ENCODE data around the gene VSTM4.

VSTM4 gene

DNA sequence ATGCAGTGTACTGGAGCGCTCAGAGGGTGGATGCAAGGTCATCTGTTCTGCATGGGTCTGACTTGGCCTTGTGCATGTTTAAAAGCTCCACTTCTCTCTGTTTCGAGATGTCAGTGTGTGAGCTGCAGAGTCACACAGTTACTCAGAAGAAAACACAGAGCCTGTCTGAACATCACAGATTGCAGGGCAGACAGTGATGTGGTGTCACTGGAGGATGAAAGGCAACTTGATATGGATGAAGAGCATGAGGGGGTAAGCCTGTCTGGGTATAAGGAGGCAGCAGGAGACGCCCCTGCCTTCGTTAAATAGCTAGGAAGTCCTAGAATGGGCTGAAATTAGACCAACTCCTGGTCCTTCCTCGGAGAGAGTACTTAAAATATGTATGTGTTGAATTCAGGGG lies 108.2 kb downstream of the VSTM4 start:
- DNase-seq (ENCODE audit: low read depth), result no peak

- no peak for DNase-seq (ENCODE audit: low read depth)
Observed at GRCh38 chr10:49005270-49005669, 110.1 kb downstream of the VSTM4 start.

- no peak for DNase-seq (ENCODE audit: low read depth)
Observed at GRCh38 chr10:49001870-49002672, 113.3 kb downstream of the VSTM4 start.

DNA sequence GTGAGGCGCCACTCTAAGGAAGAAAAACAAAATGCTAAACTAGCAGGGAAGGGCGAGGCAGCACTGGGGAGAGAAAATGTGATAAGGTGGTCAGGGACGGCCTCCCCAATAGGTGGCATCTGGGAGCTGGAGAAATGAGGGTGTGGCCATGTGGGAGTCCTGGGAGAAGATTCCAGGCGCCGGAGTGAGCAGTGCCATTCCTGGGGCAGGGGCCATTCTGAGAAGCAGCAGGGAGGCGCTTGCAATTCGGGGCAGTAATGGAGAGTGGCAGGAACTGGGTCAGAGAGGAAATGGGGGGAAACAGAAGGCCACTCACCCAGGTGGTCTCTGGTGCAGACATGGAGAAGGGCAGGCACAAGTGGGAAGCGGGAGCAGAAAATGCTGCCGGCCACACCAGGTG lies 113.9 kb downstream of the VSTM4 start:
- DNase-seq (ENCODE audit: low read depth), result no peak

- DNase-seq (ENCODE audit: low read depth), result no peak
Observed at GRCh38 chr10:49000437-49001398, 114.6 kb downstream of the VSTM4 start.

GRCh38 chr10:48999346-48999745 lies 116.0 kb downstream of the VSTM4 start:
- DNase-seq (ENCODE audit: low read depth), result no peak

- DNase-seq (ENCODE audit: low read depth), result no peak
Observed at GRCh38 chr10:48996329-48996728, 119.0 kb downstream of the VSTM4 start.

DNA sequence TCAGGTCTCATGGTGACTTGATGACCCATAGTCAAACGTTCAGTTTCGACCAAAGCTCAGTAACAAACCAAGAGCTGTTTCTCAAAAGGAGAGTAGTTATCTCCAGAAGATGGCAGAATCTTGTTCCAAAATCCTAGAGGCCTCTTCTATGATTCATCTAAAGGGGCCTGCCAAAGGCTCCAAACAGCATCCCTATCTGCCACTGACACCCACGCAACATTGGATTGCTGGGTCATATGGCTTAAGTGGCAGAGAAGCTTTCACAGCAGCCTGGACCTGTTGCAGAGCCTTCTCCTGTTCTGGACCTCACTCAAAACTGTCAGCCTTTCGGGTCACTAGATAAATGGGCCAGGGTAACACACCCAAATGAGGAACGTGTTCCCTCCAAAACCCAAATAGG lies 121.7 kb downstream of the VSTM4 start:
- DNase-seq (ENCODE audit: low read depth), result no peak

- DNase-seq (ENCODE audit: low read depth), result no peak
Observed at GRCh38 chr10:48990226-48990625, 125.1 kb downstream of the VSTM4 start.

DNA sequence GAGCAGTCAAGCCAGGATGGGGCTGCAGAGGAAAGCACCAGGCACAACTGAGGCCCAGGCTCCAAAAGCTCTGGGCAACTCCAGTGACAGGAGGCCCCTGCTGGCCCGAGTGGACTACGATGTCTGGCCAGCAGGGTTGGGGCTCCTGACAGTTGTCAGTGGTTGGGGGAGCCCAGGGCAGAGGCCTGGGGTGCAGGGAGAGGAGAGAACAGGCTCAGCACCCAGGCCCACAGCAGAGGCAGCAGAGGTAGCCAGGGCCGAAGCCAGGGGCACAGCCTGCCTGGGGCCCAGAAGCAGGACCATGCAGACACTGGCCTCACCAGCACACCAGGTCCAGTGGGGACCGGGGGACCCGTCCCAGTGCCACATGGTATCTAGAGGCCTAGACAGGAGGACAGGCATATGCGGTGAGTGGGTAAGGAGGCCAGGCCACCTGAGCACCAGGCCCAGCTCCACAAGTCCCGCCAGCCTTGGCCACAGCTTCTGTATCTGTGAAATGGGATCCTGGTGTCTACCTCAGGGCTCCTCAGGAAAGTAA lies 129.6 kb downstream of the VSTM4 start:
- DNase-seq (ENCODE audit: low read depth), result no peak

GRCh38 chr10:48983648-48984351 lies 131.5 kb downstream of the VSTM4 start:
- no peak for DNase-seq (ENCODE audit: low read depth)

DNA sequence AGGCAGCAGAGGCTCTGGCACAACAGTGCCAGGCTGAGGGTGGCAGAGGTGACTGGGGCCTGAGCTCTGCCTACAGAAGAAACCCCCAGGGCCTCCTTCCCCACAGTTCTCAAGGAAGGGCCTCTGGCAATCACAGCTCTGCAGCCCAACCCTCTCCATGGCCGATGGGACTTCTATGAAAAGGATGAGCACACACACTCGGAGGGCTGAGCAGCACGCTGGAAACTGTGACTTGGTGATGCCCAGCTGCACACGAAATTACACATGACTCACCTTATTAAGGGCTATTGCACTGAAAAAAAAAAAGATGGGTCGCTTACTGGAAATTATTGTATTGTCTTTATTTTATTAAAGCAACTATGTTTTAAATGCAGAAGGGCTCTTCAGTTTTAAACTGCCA lies 132.7 kb downstream of the VSTM4 start:
- no peak for DNase-seq (ENCODE audit: low read depth)

- peak; percentile 21 for DNase-seq (ENCODE audit: low read depth)
Observed at GRCh38 chr10:48981310-48981907, 133.9 kb downstream of the VSTM4 start.

- DNase-seq (ENCODE audit: low read depth), result no peak
Observed at GRCh38 chr10:48978318-48978717, 137.0 kb downstream of the VSTM4 start.

DNA sequence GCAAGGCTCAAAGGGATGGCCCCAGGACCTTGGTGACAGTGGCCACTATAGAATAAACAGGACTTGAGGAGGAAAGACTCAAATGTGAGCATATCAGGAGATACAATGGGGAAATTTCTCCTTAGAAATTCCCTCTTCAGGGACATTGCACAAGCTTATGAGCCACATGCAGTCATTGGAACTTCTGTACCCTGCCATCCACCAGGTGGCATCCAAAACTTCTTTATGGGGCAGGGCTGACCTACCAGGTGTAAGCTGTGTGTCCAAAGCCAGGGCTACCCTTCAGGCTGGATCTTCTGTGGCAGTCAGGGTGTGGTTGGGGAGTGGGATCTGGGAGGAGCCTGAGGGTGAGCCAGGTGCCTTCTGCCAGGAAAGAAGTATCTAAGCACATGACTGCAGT lies 139.1 kb downstream of the VSTM4 start:
- DNase-seq (ENCODE audit: low read depth), result no peak

DNA sequence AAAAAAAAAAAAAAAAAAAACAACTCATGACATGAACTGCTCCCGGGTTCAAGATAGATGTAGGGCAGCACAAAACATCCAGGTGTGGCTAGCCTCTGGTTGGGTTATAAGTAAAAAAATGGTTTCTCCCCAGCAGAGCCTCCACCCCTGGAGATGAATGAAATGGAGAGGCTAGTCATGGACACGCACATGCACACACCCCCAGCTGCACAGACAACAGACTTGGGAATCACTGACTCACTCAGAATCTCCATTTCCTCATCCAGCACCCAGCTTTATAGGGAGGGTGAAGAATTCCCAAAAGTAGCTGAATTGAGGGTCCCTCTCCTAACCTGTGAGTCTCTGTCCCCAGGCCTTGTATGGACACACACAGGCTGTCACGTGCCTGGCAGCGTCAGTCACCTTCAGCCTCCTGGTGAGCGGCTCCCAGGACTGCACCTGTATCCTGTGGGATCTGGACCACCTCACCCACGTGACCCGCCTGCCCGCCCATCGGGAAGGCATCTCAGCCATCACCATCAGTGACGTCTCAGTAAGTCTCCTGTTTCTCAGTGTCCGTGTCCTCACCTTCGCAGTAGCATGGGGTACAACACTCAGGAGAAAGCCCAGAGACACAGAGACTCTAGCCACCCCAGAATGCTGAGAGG lies 140.7 kb downstream of the VSTM4 start:
- no peak for DNase-seq (ENCODE audit: low read depth)

GRCh38 chr10:48973065-48973464 lies 142.3 kb downstream of the VSTM4 start:
- no peak for DNase-seq (ENCODE audit: low read depth)

DNA sequence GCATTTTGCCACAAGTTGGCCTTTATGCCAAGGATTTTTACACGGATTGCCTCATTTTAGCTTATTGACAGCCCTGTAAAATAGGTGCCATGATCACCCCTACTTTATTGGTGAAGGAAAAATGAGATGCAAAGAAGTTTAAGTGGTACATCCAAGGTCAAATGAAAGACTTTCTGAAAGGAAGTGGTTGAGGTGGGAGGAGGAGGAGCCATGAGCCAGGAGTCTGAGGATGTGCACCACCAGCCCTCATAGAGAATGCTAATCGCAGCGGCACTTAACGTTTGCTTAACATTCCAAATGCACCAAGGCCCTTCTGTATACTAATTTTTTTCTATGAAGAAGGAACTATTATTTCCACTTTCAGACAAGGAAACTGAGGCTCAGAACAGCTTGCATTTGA lies 144.7 kb downstream of the VSTM4 start:
- DNase-seq (ENCODE audit: low read depth), result no peak

GRCh38 chr10:48970046-48970445 lies 145.3 kb downstream of the VSTM4 start:
- DNase-seq (ENCODE audit: low read depth), result no peak

DNA sequence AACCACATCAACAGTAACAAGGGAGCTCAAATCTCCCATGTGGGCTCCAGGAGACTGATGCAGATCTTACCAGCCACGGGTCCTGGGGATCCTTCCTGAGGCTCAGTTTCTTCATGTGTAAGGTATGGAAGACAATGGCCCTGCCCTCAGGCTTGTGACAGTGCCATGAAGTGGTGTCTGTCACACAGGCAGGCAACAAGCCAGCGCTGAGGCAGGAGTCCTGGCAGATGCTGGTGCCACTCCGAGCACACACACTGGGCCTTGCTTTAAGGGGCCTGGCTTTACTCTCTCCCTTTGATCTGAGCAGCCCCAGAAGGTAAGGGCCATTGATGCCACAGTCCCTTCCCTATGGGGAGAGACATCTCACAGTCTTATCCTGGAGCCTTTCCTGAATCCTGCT lies 147.3 kb downstream of the VSTM4 start:
- no peak for DNase-seq (ENCODE audit: low read depth)

DNA sequence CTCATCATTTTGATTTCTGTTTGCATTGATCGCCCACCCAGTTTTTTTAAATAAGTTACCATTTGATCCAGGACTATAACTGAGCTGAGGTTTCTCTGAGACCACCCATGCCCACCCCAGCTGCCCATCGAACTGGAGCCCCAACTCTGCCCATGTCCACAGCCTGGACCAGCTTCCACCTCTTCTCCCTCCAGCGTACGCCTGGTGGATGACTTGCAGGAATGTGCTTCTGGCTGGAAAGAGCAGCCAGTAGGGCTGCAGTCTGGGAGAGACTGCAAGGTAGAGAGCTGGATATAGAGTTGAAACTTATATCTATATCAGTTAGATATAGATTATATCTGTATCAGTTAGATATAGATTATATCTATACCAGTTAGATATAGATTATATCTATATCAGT lies 149.9 kb downstream of the VSTM4 start:
- no peak for DNase-seq (ENCODE audit: low read depth)

Data from iris pigment epithelial cell (primary cell).